HEK293T (cell line): ENCODE results near the gene SCN3A.

Experiments
- ARNT ChIP-seq: fragments of 450-650 bp; IDR thresholded peaks from 2 replicates; pipeline ENCODE4 v1.6.1; 2017; ENCODE audit warnings: mild to moderate bottlenecking
- BHLHE40 ChIP-seq: fragments of 450-650 bp; IDR thresholded peaks from 2 replicates; pipeline ENCODE4 v1.6.1; 2016; ENCODE audit warnings: mild to moderate bottlenecking, moderate library complexity, borderline replicate concordance
- ELF4 ChIP-seq: fragments of 450-650 bp; IDR thresholded peaks from 2 replicates; pipeline ENCODE4 v1.6.1; 2017; ENCODE audit warnings: antibody characterized with exemption
- HDGF ChIP-seq: fragments of 450-650 bp; IDR thresholded peaks from 2 replicates; pipeline ENCODE4 v1.6.1; 2017; ENCODE audit warnings: antibody characterized with exemption, borderline replicate concordance
- L3MBTL2 ChIP-seq: fragments of 450-650 bp; conservative IDR thresholded peaks from 2 replicates; pipeline ENCODE4 v1.6.1; 2016; ENCODE audit warnings: mild to moderate bottlenecking
- LEF1 ChIP-seq: fragments of 450-650 bp; IDR thresholded peaks from 2 replicates; pipeline ENCODE4 v1.6.1; 2017; ENCODE audit warnings: mild to moderate bottlenecking, borderline replicate concordance
- NFRKB ChIP-seq: fragments of 450-650 bp; IDR thresholded peaks from 2 replicates; pipeline ENCODE4 v1.6.1; 2016; ENCODE audit warnings: mild to moderate bottlenecking, moderate library complexity
- SP1 ChIP-seq: fragments of 450-650 bp; IDR thresholded peaks from 2 replicates; pipeline ENCODE4 v1.6.1; 2017
- SUZ12 ChIP-seq: fragments of 450-650 bp; IDR thresholded peaks from 2 replicates; pipeline ENCODE4 v1.6.1; 2016; ENCODE audit warnings: mild to moderate bottlenecking
- TARDBP ChIP-seq: fragments of 450-650 bp; IDR thresholded peaks from 2 replicates; pipeline ENCODE4 v1.6.1; 2016
- ZNF384 ChIP-seq: fragments of 450-650 bp; IDR thresholded peaks from 2 replicates; pipeline ENCODE4 v1.6.1; 2016
- TF ChIP-seq, protein P1 (sequence below): fragments of 450-650 bp; IDR thresholded peaks from 2 replicates; pipeline ENCODE4 v1.6.1; 2016

DNA sequence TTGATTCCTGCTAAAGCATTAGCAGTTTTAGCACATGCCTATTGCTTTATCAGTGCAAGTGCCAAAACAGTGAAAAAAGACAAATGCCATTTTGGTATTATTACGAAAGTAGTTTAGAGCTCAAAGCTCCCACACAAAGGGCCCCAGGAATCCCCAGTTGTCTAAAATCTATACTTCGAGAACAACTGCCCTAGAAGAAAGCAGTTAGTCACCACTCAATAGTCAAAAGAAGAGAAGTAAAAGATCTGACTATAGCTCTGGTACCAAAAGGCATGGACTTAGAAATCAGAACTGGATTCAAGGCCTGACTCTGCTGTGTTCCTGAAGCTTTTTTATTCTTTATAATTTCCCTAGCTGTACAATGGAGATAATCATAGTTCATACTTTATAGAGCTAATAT is 21.8 kb downstream of the SCN3A start:
- TF ChIP-seq, protein P1, sequence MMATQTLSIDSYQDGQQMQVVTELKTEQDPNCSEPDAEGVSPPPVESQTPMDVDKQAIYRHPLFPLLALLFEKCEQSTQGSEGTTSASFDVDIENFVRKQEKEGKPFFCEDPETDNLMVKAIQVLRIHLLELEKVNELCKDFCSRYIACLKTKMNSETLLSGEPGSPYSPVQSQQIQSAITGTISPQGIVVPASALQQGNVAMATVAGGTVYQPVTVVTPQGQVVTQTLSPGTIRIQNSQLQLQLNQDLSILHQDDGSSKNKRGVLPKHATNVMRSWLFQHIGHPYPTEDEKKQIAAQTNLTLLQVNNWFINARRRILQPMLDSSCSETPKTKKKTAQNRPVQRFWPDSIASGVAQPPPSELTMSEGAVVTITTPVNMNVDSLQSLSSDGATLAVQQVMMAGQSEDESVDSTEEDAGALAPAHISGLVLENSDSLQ = no peak
- no peak for TF ChIP-seq ZNF384
- TF ChIP-seq ARNT = no peak
- no peak for TF ChIP-seq SUZ12
- no peak for TF ChIP-seq NFRKB
- TF ChIP-seq TARDBP = no peak
- TF ChIP-seq ELF4 = no peak
- no peak for TF ChIP-seq SP1
- no peak for TF ChIP-seq BHLHE40
- TF ChIP-seq L3MBTL2 = no peak
- no peak for TF ChIP-seq HDGF
- no peak for TF ChIP-seq LEF1
